ENCODE measurements around the gene DTX4. TPM values are rescaled to one million over a fixed set of nuclear protein-coding genes. Genes with fewer than 3 reads are reported as not detected.

The DTX4 gene
- total RNA-seq, 6 donors from 2014 or later = 33.4 to 58.7 (median 48.5) TPM

GRCh38 chr11:59186130-59186594 lies 14.2 kb downstream of the DTX4 start:
- WGBS, 2 donors = 54 to 65% methylated on average over 4 to 5 of the region's 5 CpGs
- H3K27me3 ChIP-seq = no peaks in the 10 kb centered on the region
- peaks cover 0 to 15% (median 0%) of the 10 kb centered on the region in 4 donors for H3K36me3 ChIP-seq
- peak; percentile 45 to 73 for ATAC-seq (ENCODE audit: low FRiP score in 2 of 2)
- H3K9me3 ChIP-seq = no peaks in the 10 kb centered on the region
- TF ChIP-seq CTCF (IDR thresholded peaks at IDR 0.05) = peak; percentile 47 to 72 (median 64)
- TF ChIP-seq POLR2A (IDR thresholded peaks at IDR 0.05) = peak in 1 of 4 donors; percentile 45
- TF ChIP-seq POLR2AphosphoS5 (IDR thresholded peaks at IDR 0.05) = no peak
- peak overlapping the region; percentile 28 to 82 (median 74) for H3K27ac ChIP-seq
- DNase-seq = peak in 1 of 2 donors; percentile 83
- H3K4me1 ChIP-seq = peaks cover 51 to 64% (median 55%) of the 10 kb centered on the region in 4 donors
- H3K4me3 ChIP-seq = no peak overlapping the region

- 46 to 86% methylated on average over 1 to 3 of the region's 3 CpGs for whole genome bisulfite sequencing, 2 donors
- Histone ChIP-seq H3K36me3 (peaks cover 0 to 15% (median 0%) of the 10 kb centered on the region in 4 donors), H3K4me3 (no peak overlapping the region), H3K27ac (peak overlapping the region; percentile 28 to 82 (median 74)), H3K4me1 (peaks cover 51 to 64% (median 55%) of the 10 kb centered on the region in 4 donors), H3K27me3 (no peaks in the 10 kb centered on the region), H3K9me3 (no peaks in the 10 kb centered on the region)
- DNase-seq = no peak
- ATAC-seq (ENCODE audit: low FRiP score in 2 of 2) = no peak
- TF ChIP-seq EP300 (IDR thresholded peaks at IDR 0.05) (no peak), POLR2AphosphoS5 (IDR thresholded peaks at IDR 0.05) (no peak), CTCF (IDR thresholded peaks at IDR 0.05) (no peak), POLR2A (IDR thresholded peaks at IDR 0.05) (no peak)
Measured at GRCh38 chr11:59187035-59187434, 15.1 kb downstream of the DTX4 start.

- ATAC-seq (ENCODE audit: low FRiP score in 2 of 2) (peak; percentile 51 to 73), DNase-seq (peak; percentile 72 to 76)
- no peak overlapping the region for H3K4me3 ChIP-seq
- H3K4me1 ChIP-seq = peaks cover 51 to 64% (median 55%) of the 10 kb centered on the region in 4 donors
- WGBS, 2 donors = 58 to 59% methylated on average over 6 of the region's 6 CpGs
- H3K27me3 ChIP-seq = no peaks in the 10 kb centered on the region
- H3K9me3 ChIP-seq = no peaks in the 10 kb centered on the region
- peaks cover 0 to 15% (median 0%) of the 10 kb centered on the region in 4 donors for H3K36me3 ChIP-seq
- H3K27ac ChIP-seq = peak overlapping the region; percentile 28 to 82 (median 74)
- TF ChIP-seq CTCF (IDR thresholded peaks at IDR 0.05) (no peak), POLR2A (IDR thresholded peaks at IDR 0.05) (no peak), POLR2AphosphoS5 (IDR thresholded peaks at IDR 0.05) (peak; percentile 79 to 81), EP300 (IDR thresholded peaks at IDR 0.05) (peak in 2 of 4 donors; percentile 21 to 25)
Measured at GRCh38 chr11:59187587-59187986, 15.7 kb downstream of the DTX4 start.

DNA sequence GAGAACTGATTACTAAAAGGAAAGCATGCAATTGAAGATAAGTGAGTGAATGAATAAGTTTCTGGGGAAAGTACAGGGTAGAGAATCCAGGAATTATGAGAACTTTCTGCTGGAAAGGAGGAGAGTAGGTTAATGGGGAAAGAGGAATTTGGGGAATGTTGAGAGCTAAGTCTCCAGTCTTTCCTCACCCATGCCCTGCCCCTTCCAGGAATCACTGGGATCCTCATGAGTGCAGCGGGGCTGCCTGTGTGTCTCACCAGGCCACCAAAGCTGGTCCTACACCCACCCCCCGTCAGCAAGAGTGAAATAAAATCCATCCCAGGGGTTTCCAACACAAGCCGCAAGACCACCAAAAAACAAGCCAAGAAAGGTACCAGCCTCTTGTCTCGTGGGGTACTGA lies 17.0 kb downstream of the DTX4 start:
- Histone ChIP-seq H3K36me3 (peaks cover 0 to 19% (median 2%) of the 10 kb centered on the region in 4 donors), H3K27ac (peak overlapping the region; percentile 33 to 82 (median 74)), H3K4me1 (peaks cover 48 to 58% (median 55%) of the 10 kb centered on the region in 4 donors), H3K27me3 (no peaks in the 10 kb centered on the region), H3K9me3 (no peaks in the 10 kb centered on the region), H3K4me3 (no peak overlapping the region)
- ATAC-seq (ENCODE audit: low FRiP score in 2 of 2) = no peak
- no peak for DNase-seq
- 61 to 65% methylated on average over 4 of the region's 4 CpGs for WGBS, 2 donors
- no peak for TF ChIP-seq CTCF (IDR thresholded peaks at IDR 0.05)
- TF ChIP-seq EP300 (IDR thresholded peaks at IDR 0.05) = peak in 3 of 4 donors; percentile 18 to 68 (median 22)
- no peak for TF ChIP-seq POLR2A (IDR thresholded peaks at IDR 0.05)
- TF ChIP-seq POLR2AphosphoS5 (IDR thresholded peaks at IDR 0.05) = peak in 1 of 2 donors; percentile 47

- no peak for ATAC-seq (ENCODE audit: low FRiP score in 2 of 2)
- no peaks in the 10 kb centered on the region for H3K9me3 ChIP-seq
- H3K4me3 ChIP-seq = no peak overlapping the region
- peaks cover 38 to 56% (median 51%) of the 10 kb centered on the region in 4 donors for H3K4me1 ChIP-seq
- peaks cover 0 to 23% (median 3%) of the 10 kb centered on the region in 4 donors for H3K36me3 ChIP-seq
- no peak for DNase-seq
- TF ChIP-seq POLR2AphosphoS5 (IDR thresholded peaks at IDR 0.05) = peak in 1 of 2 donors; percentile 6
- TF ChIP-seq POLR2A (IDR thresholded peaks at IDR 0.05) = no peak
- TF ChIP-seq EP300 (IDR thresholded peaks at IDR 0.05) = peak in 1 of 4 donors; percentile 59
- no peak for TF ChIP-seq CTCF (IDR thresholded peaks at IDR 0.05)
- 8 to 14% methylated on average over 4 of the region's 4 CpGs for WGBS, 2 donors
- H3K27ac ChIP-seq = peak overlapping the region in 3 of 4 donors; percentile 15 to 74 (median 73)
- no peaks in the 10 kb centered on the region for H3K27me3 ChIP-seq
Measured at GRCh38 chr11:59189986-59190385, 18.1 kb downstream of the DTX4 start.

Measured in upper lobe of left lung (tissue), 6 donors.